SK-N-SH (cell line): ENCODE results near the gene KSR2. TPM values are rescaled to one million over a fixed set of nuclear protein-coding genes. Genes with fewer than 3 reads are reported as not detected.

Experiments used
- CTCF ChIA-PET: fragments of 300-600, 350-600 bp; formaldehyde crosslinking; extraction: SDS; loops from one replicate; lab custom pipeline; 2021; lab: Yijun Ruan, JAX
- POLR2A ChIA-PET: fragments of 350-600 bp; sonication (Branson Sonifier 250); formaldehyde crosslinking; extraction: SDS; loops from one replicate; lab custom pipeline; 2020; ENCODE audit warnings: antibody characterized with exemption, inconsistent platforms; lab: Yijun Ruan, JAX
- DNase-seq: peaks from one replicate; pipeline ENCODE4 v3.0.0; 2012
- H2AFZ ChIP-seq: fragments of 200-600 bp; sonication (generic); 2 replicates; pipeline ENCODE4 v1.8.1; 2016; ENCODE audit warnings: antibody characterized with exemption, mild to moderate bottlenecking, low read depth
- H3F3A ChIP-seq: fragments of 200-600 bp; sonication (generic); replicated peaks from 2 replicates; pipeline ENCODE3; 2016; ENCODE audit warnings: antibody characterized with exemption, mild to moderate bottlenecking; ENCODE audit not compliant: insufficient read depth
- H3K27ac ChIP-seq, 2 experiments: fragments of 200-500 bp in 1 of 2; fragments of 200-600 bp in 1 of 2; sonication (Bioruptor generic) in 1 of 2; sonication (generic), shearing (Covaris generic) in 1 of 2; 2 replicates each; pipeline versions ENCODE4 v1.5.1 to v1.6.1; 2014 to 2016; ENCODE audit warnings: low read depth in 2 of 2, inconsistent platforms in 1 of 2, low read length in 1 of 2, mild to moderate bottlenecking in 1 of 2, mixed read lengths in 1 of 2
- H3K27me3 ChIP-seq: fragments of 200-600 bp; sonication (generic), shearing (Covaris generic); 2 replicates; pipeline ENCODE4 v1.6.1; 2016; ENCODE audit warnings: mixed run types; ENCODE audit not compliant: insufficient read depth
- H3K36me3 ChIP-seq, 2 experiments: fragments of 200-500 bp in 1 of 2; fragments of 200-600 bp in 1 of 2; sonication (Bioruptor generic) in 1 of 2; sonication (generic) in 1 of 2; replicated peaks in 1 of 2; 2 replicates each; pipeline versions ENCODE3 to v1.5.1; 2014 to 2016; ENCODE audit warnings: low read length in 1 of 2, mild to moderate bottlenecking in 1 of 2; ENCODE audit not compliant: insufficient read depth in 2 of 2, control insufficient read depth in 1 of 2
- H3K4me1 ChIP-seq, 2 experiments: fragments of 200-500 bp in 1 of 2; fragments of 200-600 bp in 1 of 2; sonication (Bioruptor generic) in 1 of 2; sonication (generic), shearing (Covaris generic) in 1 of 2; 2 replicates each; pipeline versions ENCODE4 v1.5.1 to v1.6.1; 2014 to 2016; ENCODE audit warnings: low read depth in 1 of 2, low read length in 1 of 2, mixed run types in 1 of 2; ENCODE audit not compliant: insufficient read depth in 2 of 2, control insufficient read depth in 1 of 2
- H3K4me2 ChIP-seq: fragments of 200-600 bp; sonication (generic), shearing (Covaris generic); 2 replicates; pipeline ENCODE4 v1.6.1; 2017; ENCODE audit warnings: mixed run types
- H3K4me3 ChIP-seq, 2 experiments: fragments of 200-500 bp in 1 of 2; fragments of 200-600 bp in 1 of 2; sonication (Bioruptor generic) in 1 of 2; sonication (generic), shearing (Covaris generic) in 1 of 2; 2 replicates each; pipeline versions ENCODE4 v1.5.1 to v1.8.1; 2014 to 2016; ENCODE audit warnings: low read depth in 2 of 2, inconsistent platforms in 1 of 2, low read length in 1 of 2, mild to moderate bottlenecking in 1 of 2, mixed read lengths in 1 of 2, moderate library complexity in 1 of 2
- H3K79me2 ChIP-seq: fragments of 200-600 bp; sonication (generic); 2 replicates; pipeline ENCODE4 v1.8.1; 2017; ENCODE audit warnings: mild to moderate bottlenecking; ENCODE audit not compliant: insufficient read depth
- H3K9ac ChIP-seq: fragments of 200-600 bp; sonication (generic); 2 replicates; pipeline ENCODE4 v1.6.1; 2017; ENCODE audit warnings: mixed run types
- H3K9me2 ChIP-seq: fragments of 200-600 bp; sonication (generic); 2 replicates; pipeline ENCODE4 v1.6.1; 2017; ENCODE audit warnings: mixed run types
- H3K9me3 ChIP-seq: fragments of 200-600 bp; sonication (generic); 2 replicates; pipeline ENCODE4 v1.6.1; 2017; ENCODE audit warnings: mixed run types, mild to moderate bottlenecking, moderate library complexity
- H4K20me1 ChIP-seq: fragments of 200-600 bp; sonication (generic); 2 replicates; pipeline ENCODE4 v1.6.1; 2017; ENCODE audit warnings: mild to moderate bottlenecking, mixed run types; ENCODE audit not compliant: insufficient read depth
- CHD2 ChIP-seq: fragments of 150-350 bp; IDR thresholded peaks from 2 replicates; pipeline ENCODE4 v1.6.1; 2018; ENCODE audit warnings: low read length; ENCODE audit not compliant: partially characterized antibody
- FOXJ3 ChIP-seq: sonication (generic); formaldehyde crosslinking; IDR thresholded peaks from 2 replicates; pipeline ENCODE4 v1.5.1; 2020; ENCODE audit warnings: mild to moderate bottlenecking, missing genetic modification reagents
- GABPA ChIP-seq: IDR thresholded peaks from 2 replicates; pipeline ENCODE4 v1.4.0; 2012; ENCODE audit warnings: low read depth, mild to moderate bottlenecking
- GATA2 ChIP-seq: sonication (generic); formaldehyde crosslinking; IDR thresholded peaks from 2 replicates; pipeline ENCODE4 v1.5.0; 2020; ENCODE audit warnings: mild to moderate bottlenecking, missing genetic modification reagents
- JUND ChIP-seq: IDR thresholded peaks from 2 replicates; pipeline ENCODE4 v1.4.0; 2012
- NFIC ChIP-seq: IDR thresholded peaks from 2 replicates; pipeline ENCODE4 v1.4.0; 2012; ENCODE audit warnings: borderline replicate concordance
- RAD21 ChIP-seq: IDR thresholded peaks from 2 replicates; pipeline ENCODE4 v1.6.1; 2012; ENCODE audit warnings: mild to moderate bottlenecking, low read length
- RCOR1 ChIP-seq: fragments of 150-350 bp; IDR thresholded peaks from 2 replicates; pipeline ENCODE4 v1.6.1; 2017; ENCODE audit warnings: antibody characterized with exemption, low read length
- RFX5 ChIP-seq: IDR thresholded peaks from 2 replicates; pipeline ENCODE4 v1.6.1; 2012; ENCODE audit warnings: mild to moderate bottlenecking, improper control_type of control experiment, low read length
- TAF1 ChIP-seq: IDR thresholded peaks from 2 replicates; pipeline ENCODE4 v1.6.1; 2012; ENCODE audit warnings: low read depth, mild to moderate bottlenecking, low read length, moderate library complexity, borderline replicate concordance
- WGBS: methylation state at CpG from one replicate; pipeline ENCODE4 v1.1.6; 2017; ENCODE audit warnings: low lambda C conversion rate; 5-methylcytosine and 5-hydroxymethylcytosine counted together
- polyA plus RNA-seq, 3 experiments: library from polyadenylated mRNA; depleted of rRNA; stranded (reverse); fragments of >200 nt; gene quantifications; 2 replicates each; pipeline ENCODE4 v1.2.3, GENCODE V29; 2012
- TF ChIP-seq, protein P1 (sequence below): IDR thresholded peaks from 2 replicates; pipeline ENCODE4 v1.4.0; 2012; ENCODE audit warnings: low read depth, borderline replicate concordance
- TF ChIP-seq, protein P2 (sequence below): IDR thresholded peaks from 2 replicates; pipeline ENCODE4 v1.4.0; 2012; ENCODE audit warnings: low read depth, borderline replicate concordance
- TF ChIP-seq, protein P3 (sequence below): fragments of 200-600 bp; sonication (generic); IDR thresholded peaks from 2 replicates; pipeline ENCODE4 v1.6.1; 2017; ENCODE audit warnings: antibody characterized with exemption, mild to moderate bottlenecking, moderate library complexity
- TF ChIP-seq, protein P4 (sequence below): IDR thresholded peaks from 2 replicates; pipeline ENCODE4 v1.6.1; 2012; ENCODE audit warnings: mild to moderate bottlenecking, low read depth, low read length, moderate library complexity
- TF ChIP-seq, protein P5 (sequence below): IDR thresholded peaks from 2 replicates; pipeline ENCODE4; 2012

The KSR2 gene
- polyA plus RNA-seq, 1 of the 3 experiments (the other 2 are of a cell fraction), result 0.12 TPM

DNA sequence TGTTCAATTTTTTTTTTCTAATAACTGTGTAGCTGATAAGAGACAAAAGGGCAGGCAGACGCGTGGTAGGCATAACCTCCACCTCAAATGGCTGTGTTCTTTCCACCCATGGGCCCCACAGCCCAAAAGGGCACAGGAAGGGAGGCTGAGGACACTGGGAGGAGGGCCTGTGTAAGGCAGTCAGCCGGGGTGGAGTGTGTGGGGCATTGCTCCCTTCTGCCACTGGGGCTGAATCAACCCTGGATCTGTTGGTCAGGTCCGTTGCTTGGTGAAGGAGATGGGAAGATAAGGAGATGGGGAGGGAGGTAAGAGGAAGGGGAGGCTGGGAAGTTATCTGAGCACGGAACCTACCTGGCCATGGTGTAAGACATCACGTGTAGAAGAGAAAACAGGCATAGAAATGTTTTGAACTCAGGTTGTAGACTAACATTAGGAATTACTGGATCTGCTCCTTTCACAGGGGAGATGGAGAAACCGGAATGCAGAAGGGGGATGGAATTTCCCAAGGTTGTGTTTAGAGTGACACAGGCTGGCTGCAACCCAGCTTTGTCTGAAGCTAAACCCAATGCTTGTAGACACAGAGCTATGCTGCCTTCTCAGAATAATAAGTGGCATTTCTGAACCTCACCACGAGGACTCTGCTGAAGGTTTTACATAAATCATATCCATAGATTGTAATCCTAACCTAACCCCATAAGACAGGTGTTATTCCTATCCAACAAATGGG is 468.9 kb downstream of the KSR2 start:
- WGBS, result 57% methylated on average over 7 of the region's 8 CpGs
- no peaks in the 10 kb centered on the region for H4K20me1 ChIP-seq
- H3K27ac ChIP-seq, result no peak overlapping the region; a peak in 1 of 4 replicates
- no peaks in the 10 kb centered on the region for H3K36me3 ChIP-seq
- ChIA-PET POLR2A (interaction anchor here (0.6 kb wide), 1 partner anchor 327 kb away, joined by 3 read pairs; no protein-coding TSS in a partner anchor), CTCF (interaction anchor here (1.4 to 1.9 kb wide), 3 partner anchors 20 to 133 kb away, joined by 4 to 10 read pairs (median 8); no protein-coding TSS in a partner anchor)
- H3K27me3 ChIP-seq, result no peaks in the 10 kb centered on the region
- TF ChIP-seq, protein P1, sequence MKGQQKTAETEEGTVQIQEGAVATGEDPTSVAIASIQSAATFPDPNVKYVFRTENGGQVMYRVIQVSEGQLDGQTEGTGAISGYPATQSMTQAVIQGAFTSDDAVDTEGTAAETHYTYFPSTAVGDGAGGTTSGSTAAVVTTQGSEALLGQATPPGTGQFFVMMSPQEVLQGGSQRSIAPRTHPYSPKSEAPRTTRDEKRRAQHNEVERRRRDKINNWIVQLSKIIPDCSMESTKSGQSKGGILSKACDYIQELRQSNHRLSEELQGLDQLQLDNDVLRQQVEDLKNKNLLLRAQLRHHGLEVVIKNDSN, result no peak
- TF ChIP-seq, protein P2, sequence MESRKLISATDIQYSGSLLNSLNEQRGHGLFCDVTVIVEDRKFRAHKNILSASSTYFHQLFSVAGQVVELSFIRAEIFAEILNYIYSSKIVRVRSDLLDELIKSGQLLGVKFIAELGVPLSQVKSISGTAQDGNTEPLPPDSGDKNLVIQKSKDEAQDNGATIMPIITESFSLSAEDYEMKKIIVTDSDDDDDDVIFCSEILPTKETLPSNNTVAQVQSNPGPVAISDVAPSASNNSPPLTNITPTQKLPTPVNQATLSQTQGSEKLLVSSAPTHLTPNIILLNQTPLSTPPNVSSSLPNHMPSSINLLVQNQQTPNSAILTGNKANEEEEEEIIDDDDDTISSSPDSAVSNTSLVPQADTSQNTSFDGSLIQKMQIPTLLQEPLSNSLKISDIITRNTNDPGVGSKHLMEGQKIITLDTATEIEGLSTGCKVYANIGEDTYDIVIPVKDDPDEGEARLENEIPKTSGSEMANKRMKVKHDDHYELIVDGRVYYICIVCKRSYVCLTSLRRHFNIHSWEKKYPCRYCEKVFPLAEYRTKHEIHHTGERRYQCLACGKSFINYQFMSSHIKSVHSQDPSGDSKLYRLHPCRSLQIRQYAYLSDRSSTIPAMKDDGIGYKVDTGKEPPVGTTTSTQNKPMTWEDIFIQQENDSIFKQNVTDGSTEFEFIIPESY, result no peak
- no peaks in the 10 kb centered on the region for H3F3A ChIP-seq
- no peaks in the 10 kb centered on the region for H3K9me3 ChIP-seq
- no peaks in the 10 kb centered on the region for H3K9me2 ChIP-seq
- H3K4me2 ChIP-seq, result no peak overlapping the region
- H3K9ac ChIP-seq, result no peak overlapping the region
- H2AFZ ChIP-seq, result no peak overlapping the region
- H3K79me2 ChIP-seq, result no peaks in the 10 kb centered on the region
- no peak for DNase-seq
- H3K4me1 ChIP-seq, result peaks cover 0 to 39% of the 10 kb centered on the region in 2 experiments; a peak in 2 of 4 replicates
- H3K4me3 ChIP-seq, result no peak overlapping the region

DNA sequence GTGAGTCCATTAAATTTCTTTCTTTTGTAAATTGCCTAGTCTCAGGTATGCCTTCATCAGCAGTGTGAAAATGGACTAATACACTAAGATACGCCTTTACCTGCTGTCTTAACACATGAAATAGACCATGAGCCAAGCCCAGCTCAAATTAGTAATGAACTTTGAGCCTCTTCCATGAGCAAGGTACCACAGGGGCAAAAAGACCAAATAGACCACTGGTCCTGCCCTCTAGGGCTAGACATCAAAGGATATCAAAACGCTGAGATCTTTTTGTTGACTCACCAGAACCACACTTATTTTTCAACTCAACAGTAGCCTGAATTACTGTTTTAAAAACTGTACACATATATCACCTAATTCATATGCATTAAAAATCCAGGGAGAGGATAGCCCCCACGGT is 469.9 kb downstream of the KSR2 start:
- CTCF ChIA-PET, result no interaction called here
- H3K4me1 ChIP-seq, result peaks cover 0 to 41% of the 10 kb centered on the region in 2 experiments; a peak in 2 of 4 replicates
- no peaks in the 10 kb centered on the region for H3K36me3 ChIP-seq
- no peaks in the 10 kb centered on the region for H3K27me3 ChIP-seq
- H3K9me2 ChIP-seq, result no peaks in the 10 kb centered on the region
- no peak overlapping the region for H3K9ac ChIP-seq
- WGBS, result 44% methylated on average over 3 of the region's 3 CpGs
- no peak overlapping the region for H2AFZ ChIP-seq
- no peak overlapping the region for H3K27ac ChIP-seq
- no peak overlapping the region for H3K4me3 ChIP-seq
- H3K9me3 ChIP-seq, result no peaks in the 10 kb centered on the region
- no peak overlapping the region for H3K4me2 ChIP-seq
- TF ChIP-seq, protein P3, sequence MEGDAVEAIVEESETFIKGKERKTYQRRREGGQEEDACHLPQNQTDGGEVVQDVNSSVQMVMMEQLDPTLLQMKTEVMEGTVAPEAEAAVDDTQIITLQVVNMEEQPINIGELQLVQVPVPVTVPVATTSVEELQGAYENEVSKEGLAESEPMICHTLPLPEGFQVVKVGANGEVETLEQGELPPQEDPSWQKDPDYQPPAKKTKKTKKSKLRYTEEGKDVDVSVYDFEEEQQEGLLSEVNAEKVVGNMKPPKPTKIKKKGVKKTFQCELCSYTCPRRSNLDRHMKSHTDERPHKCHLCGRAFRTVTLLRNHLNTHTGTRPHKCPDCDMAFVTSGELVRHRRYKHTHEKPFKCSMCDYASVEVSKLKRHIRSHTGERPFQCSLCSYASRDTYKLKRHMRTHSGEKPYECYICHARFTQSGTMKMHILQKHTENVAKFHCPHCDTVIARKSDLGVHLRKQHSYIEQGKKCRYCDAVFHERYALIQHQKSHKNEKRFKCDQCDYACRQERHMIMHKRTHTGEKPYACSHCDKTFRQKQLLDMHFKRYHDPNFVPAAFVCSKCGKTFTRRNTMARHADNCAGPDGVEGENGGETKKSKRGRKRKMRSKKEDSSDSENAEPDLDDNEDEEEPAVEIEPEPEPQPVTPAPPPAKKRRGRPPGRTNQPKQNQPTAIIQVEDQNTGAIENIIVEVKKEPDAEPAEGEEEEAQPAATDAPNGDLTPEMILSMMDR, result no peak
- TF ChIP-seq, protein P4, sequence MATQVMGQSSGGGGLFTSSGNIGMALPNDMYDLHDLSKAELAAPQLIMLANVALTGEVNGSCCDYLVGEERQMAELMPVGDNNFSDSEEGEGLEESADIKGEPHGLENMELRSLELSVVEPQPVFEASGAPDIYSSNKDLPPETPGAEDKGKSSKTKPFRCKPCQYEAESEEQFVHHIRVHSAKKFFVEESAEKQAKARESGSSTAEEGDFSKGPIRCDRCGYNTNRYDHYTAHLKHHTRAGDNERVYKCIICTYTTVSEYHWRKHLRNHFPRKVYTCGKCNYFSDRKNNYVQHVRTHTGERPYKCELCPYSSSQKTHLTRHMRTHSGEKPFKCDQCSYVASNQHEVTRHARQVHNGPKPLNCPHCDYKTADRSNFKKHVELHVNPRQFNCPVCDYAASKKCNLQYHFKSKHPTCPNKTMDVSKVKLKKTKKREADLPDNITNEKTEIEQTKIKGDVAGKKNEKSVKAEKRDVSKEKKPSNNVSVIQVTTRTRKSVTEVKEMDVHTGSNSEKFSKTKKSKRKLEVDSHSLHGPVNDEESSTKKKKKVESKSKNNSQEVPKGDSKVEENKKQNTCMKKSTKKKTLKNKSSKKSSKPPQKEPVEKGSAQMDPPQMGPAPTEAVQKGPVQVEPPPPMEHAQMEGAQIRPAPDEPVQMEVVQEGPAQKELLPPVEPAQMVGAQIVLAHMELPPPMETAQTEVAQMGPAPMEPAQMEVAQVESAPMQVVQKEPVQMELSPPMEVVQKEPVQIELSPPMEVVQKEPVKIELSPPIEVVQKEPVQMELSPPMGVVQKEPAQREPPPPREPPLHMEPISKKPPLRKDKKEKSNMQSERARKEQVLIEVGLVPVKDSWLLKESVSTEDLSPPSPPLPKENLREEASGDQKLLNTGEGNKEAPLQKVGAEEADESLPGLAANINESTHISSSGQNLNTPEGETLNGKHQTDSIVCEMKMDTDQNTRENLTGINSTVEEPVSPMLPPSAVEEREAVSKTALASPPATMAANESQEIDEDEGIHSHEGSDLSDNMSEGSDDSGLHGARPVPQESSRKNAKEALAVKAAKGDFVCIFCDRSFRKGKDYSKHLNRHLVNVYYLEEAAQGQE, result no peak
- no peak for TF ChIP-seq RAD21
- TF ChIP-seq FOXJ3 (CRISPR knock-in tag), result no peak
- no peak for TF ChIP-seq GABPA
- TF ChIP-seq RCOR1, result no peak
- no peak for TF ChIP-seq CHD2
- no peak for TF ChIP-seq JUND
- TF ChIP-seq GATA2 (CRISPR knock-in tag), result no peak
- no peak for TF ChIP-seq TAF1
- no peak for TF ChIP-seq NFIC
- no peak for TF ChIP-seq RFX5
- TF ChIP-seq, protein P5, sequence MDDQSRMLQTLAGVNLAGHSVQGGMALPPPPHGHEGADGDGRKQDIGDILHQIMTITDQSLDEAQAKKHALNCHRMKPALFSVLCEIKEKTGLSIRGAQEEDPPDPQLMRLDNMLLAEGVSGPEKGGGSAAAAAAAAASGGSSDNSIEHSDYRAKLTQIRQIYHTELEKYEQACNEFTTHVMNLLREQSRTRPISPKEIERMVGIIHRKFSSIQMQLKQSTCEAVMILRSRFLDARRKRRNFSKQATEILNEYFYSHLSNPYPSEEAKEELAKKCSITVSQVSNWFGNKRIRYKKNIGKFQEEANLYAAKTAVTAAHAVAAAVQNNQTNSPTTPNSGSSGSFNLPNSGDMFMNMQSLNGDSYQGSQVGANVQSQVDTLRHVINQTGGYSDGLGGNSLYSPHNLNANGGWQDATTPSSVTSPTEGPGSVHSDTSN, result no peak
- TF ChIP-seq, all 33 proteins: peak for 0
- Histone ChIP-seq H3F3A (no peaks in the 10 kb centered on the region), H3K79me2 (no peaks in the 10 kb centered on the region), H4K20me1 (no peaks in the 10 kb centered on the region)
- POLR2A ChIA-PET, result no interaction called here
- DNase-seq, result no peak
